OCI-LY3 (cell line): ENCODE measurements around the gene STMN1.

Source experiments
- H2AFZ ChIP-seq: fragments of 200-600, 300-600 bp; shearing (Covaris generic); 2 replicates; pipeline ENCODE4 v1.6.0; 2014; ENCODE audit warnings: antibody characterized with exemption, low read depth, low read length
- H3K27ac ChIP-seq: fragments of 200-600, 300-600 bp; sonication (generic); 2 replicates; pipeline ENCODE4 v1.5.1; 2014; ENCODE audit warnings: mild to moderate bottlenecking, low read length, moderate library complexity, mixed read lengths
- H3K27me3 ChIP-seq: fragments of 200-600, 300-600 bp; sonication (generic); 2 replicates; pipeline ENCODE4 v1.6.1; 2014; ENCODE audit warnings: low read depth, low read length, mixed read lengths
- H3K36me3 ChIP-seq: fragments of 200-600, 300-600 bp; sonication (generic); replicated peaks from 2 replicates; pipeline ENCODE3; 2014; ENCODE audit warnings: low read depth, low read length, mixed read lengths
- H3K4me1 ChIP-seq: fragments of 300-600, 200-600 bp; sonication (generic); 2 replicates; pipeline ENCODE4 v1.6.1; 2014; ENCODE audit warnings: low read length, mixed read lengths
- H3K4me2 ChIP-seq: fragments of 200-600, 300-600 bp; sonication (generic); 2 replicates; pipeline ENCODE4 v1.6.1; 2014; ENCODE audit warnings: low read length, mixed read lengths
- H3K4me3 ChIP-seq: fragments of 300-600, 200-600 bp; sonication (generic); 2 replicates; pipeline ENCODE4 v1.5.1; 2014; ENCODE audit warnings: antibody characterized with exemption, mild to moderate bottlenecking, low read length, moderate library complexity
- H3K79me2 ChIP-seq: fragments of 300-600, 200-600 bp; shearing (Covaris generic); 2 replicates; pipeline ENCODE4 v1.6.1; 2014; ENCODE audit warnings: mild to moderate bottlenecking, low read length, mixed read lengths
- H3K9ac ChIP-seq: fragments of 300-600, 200-600 bp; shearing (Covaris generic); 2 replicates; pipeline ENCODE4 v1.6.0; 2014; ENCODE audit warnings: mild to moderate bottlenecking, low read length, moderate library complexity
- H3K9me3 ChIP-seq: fragments of 200-600, 300-600 bp; shearing (Covaris generic); 2 replicates; pipeline ENCODE4 v1.6.1; 2014; ENCODE audit warnings: low read length, mixed read lengths; ENCODE audit not compliant: insufficient read depth
- H4K20me1 ChIP-seq: fragments of 200-600, 300-600 bp; sonication (generic); 2 replicates; pipeline ENCODE4 v1.6.1; 2016; ENCODE audit warnings: low read length, mixed read lengths; ENCODE audit not compliant: insufficient read depth
- CTCF ChIP-seq: fragments of 200-600, 300-600 bp; sonication (generic); IDR thresholded peaks from 2 replicates; pipeline ENCODE4 v1.5.1; 2014; ENCODE audit warnings: antibody characterized with exemption, low read length, low read depth
- EZH2phosphoT487 ChIP-seq: fragments of 200-600 bp; shearing (Covaris generic); IDR thresholded peaks from 2 replicates; pipeline ENCODE4 v1.6.1; 2018; ENCODE audit warnings: antibody characterized with exemption, mixed run types, low read depth

Gene STMN1

GRCh38 chr1:25900219-25900618, 6.0 kb downstream of the STMN1 start:
- Histone ChIP-seq H3K4me3 (no peak overlapping the region), H3K9ac (no peak overlapping the region), H3K79me2 (peaks cover 32% of the 10 kb centered on the region), H3K4me2 (no peak overlapping the region), H3K4me1 (peaks cover 15% of the 10 kb centered on the region), H3K36me3 (peaks cover 57% of the 10 kb centered on the region), H2AFZ (no peak overlapping the region), H3K27ac (no peak overlapping the region), H4K20me1 (peaks cover 25% of the 10 kb centered on the region), H3K9me3 (no peaks in the 10 kb centered on the region), H3K27me3 (no peaks in the 10 kb centered on the region)
- TF ChIP-seq CTCF (no peak), EZH2phosphoT487 (no peak)

DNA sequence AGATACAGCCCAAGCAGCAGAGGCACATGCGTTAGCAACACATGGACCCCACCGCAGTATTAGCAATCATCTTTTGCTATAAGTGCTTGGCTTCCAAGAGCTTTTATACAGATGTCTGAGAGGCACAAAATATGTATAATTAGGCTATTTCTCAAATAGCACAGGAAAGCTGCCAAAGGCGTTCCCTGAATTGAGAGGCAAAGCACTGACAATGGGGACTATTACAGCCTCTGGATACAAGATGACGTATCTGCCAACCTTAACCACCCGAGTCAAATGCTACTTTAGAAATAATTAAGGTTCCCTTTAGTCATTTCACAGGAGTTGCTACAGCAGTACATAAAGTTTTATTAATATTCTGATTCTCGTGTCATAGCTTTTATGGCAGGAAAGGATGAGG, 6.4 kb downstream of the STMN1 start:
- peaks cover 20% of the 10 kb centered on the region for H4K20me1 ChIP-seq
- H3K27me3 ChIP-seq, result no peaks in the 10 kb centered on the region
- no peak overlapping the region for H2AFZ ChIP-seq
- H3K4me3 ChIP-seq, result no peak overlapping the region
- H3K36me3 ChIP-seq, result peaks cover 57% of the 10 kb centered on the region
- H3K27ac ChIP-seq, result no peak overlapping the region
- peaks cover 28% of the 10 kb centered on the region for H3K79me2 ChIP-seq
- no peak overlapping the region for H3K4me2 ChIP-seq
- H3K9me3 ChIP-seq, result no peaks in the 10 kb centered on the region
- H3K4me1 ChIP-seq, result peaks cover 15% of the 10 kb centered on the region
- TF ChIP-seq EZH2phosphoT487 (no peak), CTCF (no peak)
- H3K9ac ChIP-seq, result no peak overlapping the region

GRCh38 chr1:25898223-25899015, 7.8 kb downstream of the STMN1 start:
- Histone ChIP-seq H3K9me3 (no peaks in the 10 kb centered on the region), H3K27ac (no peak overlapping the region), H3K36me3 (peaks cover 46% of the 10 kb centered on the region), H3K4me1 (0 out of 2 replicates have a peak, but pooled peaks cover 4% of the 10 kb centered on the region), H3K9ac (no peak overlapping the region), H2AFZ (no peak overlapping the region), H4K20me1 (peaks cover 7% of the 10 kb centered on the region), H3K4me3 (no peak overlapping the region), H3K79me2 (peaks cover 14% of the 10 kb centered on the region), H3K27me3 (no peaks in the 10 kb centered on the region), H3K4me2 (no peak overlapping the region)
- TF ChIP-seq EZH2phosphoT487, result no peak
- no peak for TF ChIP-seq CTCF

- Histone ChIP-seq H2AFZ (no peak overlapping the region), H3K4me2 (no peak overlapping the region), H3K36me3 (peaks cover 40% of the 10 kb centered on the region), H3K4me1 (0 out of 2 replicates have a peak, but pooled peaks cover 4% of the 10 kb centered on the region), H3K9me3 (no peaks in the 10 kb centered on the region), H3K9ac (no peak overlapping the region), H3K27ac (no peak overlapping the region), H3K79me2 (peaks cover 8% of the 10 kb centered on the region), H4K20me1 (peaks cover 4% of the 10 kb centered on the region), H3K4me3 (no peak overlapping the region), H3K27me3 (no peaks in the 10 kb centered on the region)
- TF ChIP-seq EZH2phosphoT487 (no peak), CTCF (no peak)
Measured at GRCh38 chr1:25897754-25898153, 8.5 kb downstream of the STMN1 start.
